GM19468 (cell line): ENCODE results near the gene AK2.
"Not testable (repeated sequence)": the region's sequence is repeated elsewhere in the genome, so short reads cannot be mapped to it uniquely, and the experiment has no call there.

Experiments used
- ATAC-seq: cut with Tn5 transposase; IDR thresholded peaks from one replicate; pipeline ENCODE4 v1.9.1; 2021; ENCODE audit warnings: mild to moderate bottlenecking, moderate library complexity, moderate number of reproducible peaks; ENCODE audit not compliant: unreplicated experiment; ENCODE audit errors: extremely low read depth

The AK2 gene

GRCh38 chr1:33003657-33004056, 33.0 kb downstream of the AK2 start:
- ATAC-seq: no peak

GRCh38 chr1:33002006-33002405, 34.7 kb downstream of the AK2 start:
- no peak for ATAC-seq

- ATAC-seq: no peak
Observed at GRCh38 chr1:33001282-33001681, 35.4 kb downstream of the AK2 start.

GRCh38 chr1:33000427-33001026, 36.2 kb downstream of the AK2 start:
- no peak for ATAC-seq

- ATAC-seq: no peak
Observed at GRCh38 chr1:32998997-32999396, 37.7 kb downstream of the AK2 start.

GRCh38 chr1:32998064-32998463, 38.6 kb downstream of the AK2 start:
- no peak for ATAC-seq

- no peak for ATAC-seq
Observed at GRCh38 chr1:32997381-32997891, 39.2 kb downstream of the AK2 start.

GRCh38 chr1:32993324-32993636, 43.4 kb downstream of the AK2 start:
- ATAC-seq: not testable (repeated sequence)

GRCh38 chr1:32992489-32993323, 44.0 kb downstream of the AK2 start:
- ATAC-seq: peak; percentile 64

- ATAC-seq: peak; percentile 13
Observed at GRCh38 chr1:32991819-32992488, 44.7 kb downstream of the AK2 start.

GRCh38 chr1:32991386-32991785, 45.3 kb downstream of the AK2 start:
- ATAC-seq: no peak

- no peak for ATAC-seq
Observed at GRCh38 chr1:32990887-32991286, 45.8 kb downstream of the AK2 start.

- ATAC-seq: no peak
Observed at GRCh38 chr1:32989160-32990050, 47.3 kb downstream of the AK2 start.

GRCh38 chr1:32988665-32989064, 48.0 kb downstream of the AK2 start:
- ATAC-seq: no peak

GRCh38 chr1:32985226-32985625, 51.5 kb downstream of the AK2 start:
- ATAC-seq: no peak

GRCh38 chr1:32984455-32985171, 52.1 kb downstream of the AK2 start:
- no peak for ATAC-seq

GRCh38 chr1:32984090-32984454, 52.6 kb downstream of the AK2 start:
- ATAC-seq: no peak

- ATAC-seq: no peak
Observed at GRCh38 chr1:32983020-32983419, 53.7 kb downstream of the AK2 start.

- ATAC-seq: peak; percentile 90
Observed at GRCh38 chr1:32981003-32981901, 55.4 kb downstream of the AK2 start.
